Embryonic facial prominence (tissue), 1 donor: ENCODE results near the gene MEGF11.

Experiments used
- DNase-seq: peaks from one replicate; pipeline ENCODE4 v3.0.0-alpha.2; 2016; ENCODE audit errors: extremely low spot score

The MEGF11 gene

GRCh38 chr15:65944404-65944803 is 309.1 kb downstream of the MEGF11 start:
- DNase-seq, result no peak

GRCh38 chr15:65942436-65942835 is 311.1 kb downstream of the MEGF11 start:
- DNase-seq, result no peak

- no peak for DNase-seq
Measured at GRCh38 chr15:65940618-65940909, 313.0 kb downstream of the MEGF11 start.

DNA sequence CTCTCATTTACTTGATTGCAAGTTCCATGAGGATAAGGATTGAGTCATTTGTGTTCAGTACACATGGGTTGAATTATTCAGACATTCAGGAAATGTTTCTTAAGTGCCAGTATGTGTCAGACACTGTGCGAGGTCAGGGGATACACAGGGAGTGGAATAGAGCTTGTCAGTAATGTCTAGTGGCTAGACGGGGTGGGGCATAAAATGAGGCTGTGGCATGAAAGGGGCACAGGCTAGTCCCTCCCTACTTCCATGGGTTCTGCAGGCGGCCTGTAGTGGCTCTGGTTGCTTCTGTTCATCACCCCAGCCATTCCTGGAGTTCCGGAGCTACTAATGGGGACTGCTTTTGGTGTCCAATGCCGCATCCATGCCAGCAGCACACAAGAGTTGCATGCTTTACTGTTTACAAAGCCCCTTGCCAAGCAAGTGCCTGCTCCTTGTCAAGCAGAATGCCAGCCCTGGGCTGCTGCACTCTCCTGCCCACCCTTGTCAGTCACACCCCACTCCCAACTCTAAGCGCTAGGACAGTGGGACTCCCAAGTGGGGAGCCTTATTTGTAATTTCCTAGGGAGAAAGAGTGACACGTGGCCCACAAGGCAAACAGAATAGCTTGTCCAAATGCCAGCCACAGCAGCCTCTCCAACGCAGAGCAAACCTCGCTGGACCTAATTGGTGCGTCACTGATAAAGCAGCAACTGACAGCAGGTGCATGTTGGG is 313.5 kb downstream of the MEGF11 start:
- DNase-seq, result no peak

DNA sequence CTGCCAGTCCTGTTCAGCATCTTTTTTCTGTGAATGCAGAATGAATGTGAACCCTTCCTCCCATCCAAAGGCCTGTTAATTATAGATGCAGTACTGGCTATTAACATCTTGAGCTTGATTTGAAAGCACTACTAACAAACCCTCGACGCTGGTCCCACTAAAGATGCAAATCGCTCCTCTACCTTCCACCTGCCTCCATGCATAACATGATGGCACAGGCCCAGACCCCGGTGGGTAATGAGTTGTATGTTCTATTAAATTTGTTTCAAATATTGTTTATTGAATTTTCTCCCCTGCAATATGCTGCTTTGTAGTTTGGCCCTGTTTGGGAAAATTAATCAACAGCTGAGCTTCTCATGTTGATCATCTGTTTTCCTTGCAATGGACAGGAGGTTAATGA is 314.9 kb downstream of the MEGF11 start:
- DNase-seq, result no peak

DNA sequence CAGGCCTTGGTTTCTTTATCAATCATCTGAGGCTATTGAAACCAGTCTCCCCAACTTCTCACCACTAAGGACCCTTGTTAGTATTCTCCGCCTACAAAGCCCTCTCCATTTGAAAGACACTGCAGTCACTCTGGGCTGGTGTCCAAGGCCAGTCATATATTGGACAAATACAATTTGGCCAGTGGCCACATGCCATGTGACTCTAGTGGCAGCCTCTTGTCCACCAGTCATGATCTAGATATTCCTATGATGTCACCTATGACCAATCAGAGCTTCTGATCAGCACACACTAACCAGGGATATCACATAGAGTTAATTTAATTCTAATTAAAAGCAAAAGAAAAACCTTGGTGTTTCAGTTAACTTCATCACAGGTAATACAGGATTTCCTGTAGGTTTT is 316.1 kb downstream of the MEGF11 start:
- no peak for DNase-seq

- no peak for DNase-seq
Measured at GRCh38 chr15:65937054-65937453, 316.5 kb downstream of the MEGF11 start.

GRCh38 chr15:65936282-65936681 is 317.3 kb downstream of the MEGF11 start:
- DNase-seq, result no peak

GRCh38 chr15:65935391-65935790 is 318.2 kb downstream of the MEGF11 start:
- DNase-seq, result no peak

- DNase-seq, result no peak
Measured at GRCh38 chr15:65931221-65931620, 322.3 kb downstream of the MEGF11 start.

GRCh38 chr15:65930134-65930533 is 323.4 kb downstream of the MEGF11 start:
- DNase-seq, result no peak

DNA sequence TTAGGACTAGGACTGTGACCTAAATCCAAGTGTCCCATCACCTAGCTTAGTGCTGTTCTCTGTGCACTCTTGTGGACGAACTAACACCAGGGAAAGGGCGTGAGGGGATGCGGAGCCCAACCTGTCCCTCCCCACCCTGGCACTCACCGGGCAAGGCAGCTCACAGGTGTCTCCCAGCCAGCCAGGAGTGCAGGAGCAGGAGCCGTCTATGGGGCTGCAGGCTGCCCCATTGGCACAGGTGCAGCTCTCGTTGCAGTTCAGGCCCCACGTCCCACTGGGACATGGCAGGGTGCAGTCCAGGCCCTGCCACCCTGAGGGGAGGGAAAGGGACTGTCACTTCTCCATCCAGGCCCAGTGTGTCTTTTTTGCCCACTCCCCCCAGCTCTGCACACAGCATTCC is 324.0 kb downstream of the MEGF11 start:
- DNase-seq, result no peak

- no peak for DNase-seq
Measured at GRCh38 chr15:65927545-65927944, 326.0 kb downstream of the MEGF11 start.

DNA sequence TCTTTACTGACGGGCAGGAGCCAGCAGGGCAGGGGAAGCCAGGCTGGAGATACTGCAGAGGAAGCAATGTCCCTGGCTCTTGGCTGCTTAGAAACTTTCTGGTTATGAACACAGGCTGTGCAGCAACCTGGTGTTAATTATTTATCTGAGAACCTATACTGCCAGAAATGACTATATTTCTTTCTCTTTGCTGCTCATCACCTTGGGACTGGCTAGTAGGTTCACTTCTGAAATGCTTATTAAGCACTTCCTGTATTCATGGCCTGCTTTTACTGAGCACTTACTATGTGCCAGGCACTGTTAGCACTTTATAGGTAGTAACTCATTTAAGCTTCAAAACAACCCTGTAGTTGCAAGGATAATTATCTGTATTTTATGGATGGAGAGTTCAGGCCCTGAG is 326.7 kb downstream of the MEGF11 start:
- DNase-seq, result no peak

GRCh38 chr15:65926459-65926858 is 327.1 kb downstream of the MEGF11 start:
- DNase-seq, result no peak

- no peak for DNase-seq
Measured at GRCh38 chr15:65925338-65925737, 328.2 kb downstream of the MEGF11 start.

DNA sequence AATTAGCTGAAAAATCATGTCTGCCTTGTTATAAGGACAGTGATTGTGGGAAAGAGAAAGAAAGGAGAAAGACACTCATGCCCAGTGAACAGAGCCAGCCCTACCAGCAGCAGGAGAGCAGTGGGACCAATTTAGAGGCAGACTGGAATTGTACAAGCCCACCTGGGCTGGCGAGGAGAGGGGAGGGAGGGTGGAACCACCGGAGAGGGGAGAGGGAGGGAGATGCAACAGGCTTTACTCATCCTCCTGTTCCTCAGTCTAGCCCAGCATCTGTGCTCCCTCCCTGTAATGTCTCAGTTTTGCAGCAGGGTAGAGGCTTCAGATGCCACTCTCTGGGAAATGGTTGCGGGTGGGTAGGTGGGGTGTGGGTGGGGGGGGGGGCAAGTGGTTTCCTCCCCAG is 329.5 kb downstream of the MEGF11 start:
- DNase-seq, result no peak

DNA sequence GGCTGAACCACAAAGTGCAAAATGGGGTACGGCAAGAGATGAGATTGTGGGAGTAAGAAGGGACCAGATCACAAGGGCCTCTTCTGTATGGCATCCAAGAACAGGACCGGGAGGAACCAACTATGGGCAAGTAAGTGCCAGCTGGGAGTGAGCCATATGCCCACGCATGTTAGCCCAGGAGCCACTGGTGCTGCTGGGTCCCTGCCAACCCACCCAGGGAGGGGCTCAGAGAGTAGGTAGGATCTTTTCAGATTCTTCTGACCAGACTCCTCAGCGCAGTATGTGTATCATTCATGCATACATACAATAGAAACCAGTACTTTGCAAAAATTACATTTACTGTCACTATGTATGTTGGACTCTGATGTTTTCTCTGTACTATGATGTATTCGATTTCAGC is 330.3 kb downstream of the MEGF11 start:
- no peak for DNase-seq

- DNase-seq, result no peak
Measured at GRCh38 chr15:65922621-65923020, 330.9 kb downstream of the MEGF11 start.

DNA sequence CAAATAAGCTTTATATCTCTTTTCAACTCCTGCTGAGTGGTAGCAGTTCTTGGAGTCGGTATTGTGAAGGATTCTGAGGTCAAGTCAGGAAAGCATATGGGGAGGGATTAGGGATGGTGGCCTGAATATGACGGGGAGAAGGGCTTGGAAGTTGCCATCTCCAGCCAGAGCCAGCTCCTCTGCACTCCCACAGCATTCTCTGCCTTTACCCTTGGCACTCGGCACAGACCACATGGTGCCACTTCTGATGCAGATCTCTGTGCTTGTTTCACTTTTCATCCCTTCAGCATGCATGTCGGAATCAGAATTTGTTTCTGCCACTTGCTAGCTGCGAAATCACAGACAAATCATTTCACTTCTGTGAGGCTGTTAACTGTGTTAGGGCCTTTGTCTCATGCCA is 331.8 kb downstream of the MEGF11 start:
- DNase-seq, result no peak

DNA sequence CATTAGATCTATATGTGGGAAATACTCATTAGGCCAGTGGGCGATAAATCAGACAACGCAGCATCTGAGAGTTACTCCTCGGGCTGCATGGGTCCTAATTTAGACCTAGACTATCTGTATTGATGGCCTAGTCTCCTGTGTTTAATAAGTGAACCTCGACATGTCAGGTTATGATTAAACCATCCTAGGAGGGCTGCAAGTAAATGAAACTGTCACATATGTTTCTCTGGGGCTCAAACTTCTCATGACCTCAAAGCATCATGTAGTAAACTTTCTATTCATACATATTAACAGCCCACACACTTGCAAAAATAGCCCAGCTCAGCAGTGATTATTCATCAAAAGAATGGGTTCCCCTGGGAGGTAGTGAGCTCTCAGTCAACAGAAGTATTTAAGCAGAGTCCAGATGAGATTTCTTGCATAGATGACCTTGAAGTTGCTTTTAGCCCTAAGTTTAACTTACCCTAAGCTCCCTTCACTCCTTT is 332.7 kb downstream of the MEGF11 start:
- DNase-seq, result no peak

DNA sequence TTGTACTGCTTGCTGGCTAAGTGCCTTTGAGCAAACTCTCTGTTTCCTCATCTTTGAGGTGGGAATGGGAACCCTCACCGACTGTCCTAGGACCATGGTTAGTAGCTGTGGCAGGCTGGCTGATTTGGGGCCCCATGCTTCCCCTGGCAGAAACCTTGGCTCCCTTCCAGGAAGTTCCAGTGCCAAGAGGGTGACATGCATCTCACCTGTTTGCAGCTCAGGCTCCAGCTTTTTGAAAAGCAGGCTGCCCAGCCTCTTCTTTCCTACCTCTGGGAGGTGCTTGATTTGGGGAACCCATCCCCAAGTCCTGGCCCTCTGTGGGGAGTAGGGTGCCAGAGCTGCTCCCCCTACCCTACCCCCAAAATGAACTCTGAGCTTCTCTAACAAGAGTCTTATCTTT is 333.4 kb downstream of the MEGF11 start:
- DNase-seq, result no peak

DNA sequence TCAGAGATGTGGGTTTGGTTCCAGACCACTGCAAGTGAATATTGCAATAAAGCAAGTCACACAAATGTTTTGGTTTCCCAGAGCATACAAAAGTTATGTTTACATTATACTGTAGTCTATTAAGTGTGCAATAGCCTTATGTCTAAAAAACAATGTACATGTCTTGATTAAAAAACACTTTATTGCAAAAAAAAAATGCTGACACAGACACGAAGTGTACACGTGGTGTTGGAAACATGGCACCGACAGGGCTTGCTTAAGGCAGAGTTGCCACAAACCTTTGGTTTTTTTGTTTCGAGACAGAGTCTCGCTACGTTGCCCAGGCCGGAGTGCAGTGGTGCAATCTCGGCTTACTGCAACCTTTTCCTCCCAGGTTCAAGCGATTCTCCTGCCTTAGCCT is 334.2 kb downstream of the MEGF11 start:
- no peak for DNase-seq

- DNase-seq, result no peak
Measured at GRCh38 chr15:65918945-65919344, 334.6 kb downstream of the MEGF11 start.
